Mucosa of rectum (tissue), 2 donors: ENCODE results near the gene AGBL1.

Source experiments
- H3K27ac ChIP-seq, 2 donors: one replicate each; pipeline ENCODE4 v1.7.0; 2013; ENCODE audit warnings: inconsistent platforms in 2 of 2, low read depth in 2 of 2, low read length in 2 of 2
- H3K27me3 ChIP-seq, 2 donors: one replicate each; pipeline ENCODE4 v1.7.0; 2013; ENCODE audit warnings: low read length in 2 of 2; ENCODE audit not compliant: control insufficient read depth in 2 of 2, insufficient read depth in 2 of 2
- H3K36me3 ChIP-seq, 2 donors: one replicate each; pipeline ENCODE4 v1.7.0; 2013; ENCODE audit warnings: low read length in 2 of 2; ENCODE audit not compliant: control insufficient read depth in 2 of 2, insufficient read depth in 2 of 2
- H3K4me1 ChIP-seq, 2 donors: one replicate each; pipeline ENCODE4 v1.7.0; 2013; ENCODE audit warnings: low read length in 2 of 2, mild to moderate bottlenecking in 1 of 2; ENCODE audit not compliant: control insufficient read depth in 2 of 2, insufficient read depth in 2 of 2
- H3K4me3 ChIP-seq, 2 donors: one replicate each; pipeline ENCODE4 v1.7.0; 2013; ENCODE audit warnings: low read length in 2 of 2
- H3K9ac ChIP-seq, 2 donors: one replicate each; pipeline ENCODE4 v1.7.0; 2013; ENCODE audit warnings: low read length in 2 of 2, low read depth in 1 of 2, mild to moderate bottlenecking in 1 of 2
- H3K9me3 ChIP-seq, 2 donors: one replicate each; pipeline ENCODE4 v1.7.0; 2013; ENCODE audit warnings: low read length in 2 of 2; ENCODE audit not compliant: control insufficient read depth in 2 of 2
- donor health status: healthy.
- donor health status: Normal muscosa, but diverticular disease.

AGBL1 gene

GRCh38 chr15:86776145-86776544 lies 696.5 kb downstream of the AGBL1 start:
- no peaks in the 10 kb centered on the region for H3K36me3 ChIP-seq
- H3K4me1 ChIP-seq = peaks cover 0 to 6% of the 10 kb centered on the region in 2 donors
- no peaks in the 10 kb centered on the region for H3K9me3 ChIP-seq
- no peaks in the 10 kb centered on the region for H3K27me3 ChIP-seq
- H3K9ac ChIP-seq = no peak overlapping the region
- H3K27ac ChIP-seq = no peak overlapping the region
- no peak overlapping the region for H3K4me3 ChIP-seq

GRCh38 chr15:86796521-86796920 lies 716.9 kb downstream of the AGBL1 start:
- H3K9ac ChIP-seq = no peak overlapping the region
- no peaks in the 10 kb centered on the region for H3K36me3 ChIP-seq
- H3K4me3 ChIP-seq = no peak overlapping the region
- H3K4me1 ChIP-seq = no peaks in the 10 kb centered on the region
- no peak overlapping the region for H3K27ac ChIP-seq
- no peaks in the 10 kb centered on the region for H3K27me3 ChIP-seq
- no peaks in the 10 kb centered on the region for H3K9me3 ChIP-seq

GRCh38 chr15:86797135-86797534 lies 717.5 kb downstream of the AGBL1 start:
- no peak overlapping the region for H3K9ac ChIP-seq
- no peaks in the 10 kb centered on the region for H3K36me3 ChIP-seq
- H3K27me3 ChIP-seq = no peaks in the 10 kb centered on the region

GRCh38 chr15:86799226-86799625 lies 719.6 kb downstream of the AGBL1 start:
- no peaks in the 10 kb centered on the region for H3K4me1 ChIP-seq

More at GRCh38 chr15:86797135-86797534, 717.5 kb downstream of the AGBL1 start:
- Histone ChIP-seq H3K27ac (no peak overlapping the region), H3K4me3 (no peak overlapping the region), H3K4me1 (no peaks in the 10 kb centered on the region), H3K9me3 (no peaks in the 10 kb centered on the region)

GRCh38 chr15:86802244-86802643 lies 722.6 kb downstream of the AGBL1 start:
- Histone ChIP-seq H3K27ac (no peak overlapping the region), H3K36me3 (no peaks in the 10 kb centered on the region), H3K4me1 (no peaks in the 10 kb centered on the region), H3K4me3 (no peak overlapping the region), H3K9me3 (no peaks in the 10 kb centered on the region), H3K9ac (no peak overlapping the region), H3K27me3 (no peaks in the 10 kb centered on the region)

More at GRCh38 chr15:86799226-86799625, 719.6 kb downstream of the AGBL1 start:
- Histone ChIP-seq H3K9me3 (no peaks in the 10 kb centered on the region), H3K9ac (no peak overlapping the region), H3K27ac (no peak overlapping the region), H3K4me3 (no peak overlapping the region), H3K27me3 (no peaks in the 10 kb centered on the region), H3K36me3 (no peaks in the 10 kb centered on the region)

GRCh38 chr15:86804406-86804805 lies 724.7 kb downstream of the AGBL1 start:
- Histone ChIP-seq H3K36me3 (no peaks in the 10 kb centered on the region), H3K27ac (no peak overlapping the region), H3K27me3 (no peaks in the 10 kb centered on the region), H3K9me3 (no peaks in the 10 kb centered on the region), H3K4me3 (no peak overlapping the region), H3K9ac (no peak overlapping the region), H3K4me1 (no peaks in the 10 kb centered on the region)

- H3K4me1 ChIP-seq = no peaks in the 10 kb centered on the region
- H3K36me3 ChIP-seq = no peaks in the 10 kb centered on the region
- H3K27ac ChIP-seq = no peak overlapping the region
- no peak overlapping the region for H3K9ac ChIP-seq
- H3K4me3 ChIP-seq = no peak overlapping the region
- no peaks in the 10 kb centered on the region for H3K27me3 ChIP-seq
- H3K9me3 ChIP-seq = no peaks in the 10 kb centered on the region
Observed at GRCh38 chr15:86810329-86810728, 730.7 kb downstream of the AGBL1 start.

- H3K9me3 ChIP-seq = no peaks in the 10 kb centered on the region
- H3K27ac ChIP-seq = no peak overlapping the region
- H3K27me3 ChIP-seq = no peaks in the 10 kb centered on the region
- H3K36me3 ChIP-seq = no peaks in the 10 kb centered on the region
- no peaks in the 10 kb centered on the region for H3K4me1 ChIP-seq
- H3K9ac ChIP-seq = no peak overlapping the region
- no peak overlapping the region for H3K4me3 ChIP-seq
Observed at GRCh38 chr15:86813892-86814291, 734.2 kb downstream of the AGBL1 start.

GRCh38 chr15:86829245-86829644 lies 749.6 kb downstream of the AGBL1 start:
- no peaks in the 10 kb centered on the region for H3K9me3 ChIP-seq
- no peaks in the 10 kb centered on the region for H3K27me3 ChIP-seq
- H3K4me1 ChIP-seq = no peaks in the 10 kb centered on the region
- no peak overlapping the region for H3K27ac ChIP-seq
- H3K4me3 ChIP-seq = no peak overlapping the region
- H3K9ac ChIP-seq = no peak overlapping the region
- no peaks in the 10 kb centered on the region for H3K36me3 ChIP-seq

- no peaks in the 10 kb centered on the region for H3K27me3 ChIP-seq
- H3K9ac ChIP-seq = no peak overlapping the region
- H3K27ac ChIP-seq = no peak overlapping the region
- no peaks in the 10 kb centered on the region for H3K9me3 ChIP-seq
- H3K36me3 ChIP-seq = no peaks in the 10 kb centered on the region
- H3K4me1 ChIP-seq = no peaks in the 10 kb centered on the region
- no peak overlapping the region for H3K4me3 ChIP-seq
Observed at GRCh38 chr15:86830304-86830703, 750.6 kb downstream of the AGBL1 start.

GRCh38 chr15:86833595-86833994 lies 753.9 kb downstream of the AGBL1 start:
- no peaks in the 10 kb centered on the region for H3K27me3 ChIP-seq
- H3K27ac ChIP-seq = no peak overlapping the region
- H3K4me1 ChIP-seq = no peaks in the 10 kb centered on the region
- H3K9ac ChIP-seq = no peak overlapping the region
- no peaks in the 10 kb centered on the region for H3K36me3 ChIP-seq
- H3K4me3 ChIP-seq = no peak overlapping the region
- H3K9me3 ChIP-seq = no peaks in the 10 kb centered on the region
